Ovary (tissue), 9 donors: ENCODE measurements around the gene PHPT1. TPM values are rescaled to one million over a fixed set of nuclear protein-coding genes. Genes with fewer than 3 reads are reported as not detected.
"Not testable (repeated sequence)": the region's sequence is repeated elsewhere in the genome, so short reads cannot be mapped to it uniquely, and the experiment has no call there.

Experiments used
- DNase-seq, 5 donors: peaks; one replicate each; pipeline ENCODE4 v3.0.0-alpha.2; 2019 to 2020
- H3K27ac ChIP-seq, 2 donors: fragments of 200-600 bp; one replicate each; pipeline versions ENCODE4 v1.5.1 to v1.8.0; 2019 to 2022
- H3K27me3 ChIP-seq: fragments of 200-600 bp; one replicate; pipeline ENCODE4 v1.8.0; 2022
- H3K36me3 ChIP-seq: fragments of 200-600 bp; sonication (generic); one replicate; pipeline ENCODE4 v1.5.1; 2019
- H3K4me1 ChIP-seq: one replicate; pipeline ENCODE4 v1.8.1; 2013; ENCODE audit warnings: mild to moderate bottlenecking, moderate library complexity; ENCODE audit not compliant: insufficient read depth
- H3K4me3 ChIP-seq: fragments of 200-600 bp; sonication (generic); one replicate; pipeline ENCODE4 v1.5.1; 2017
- H3K9me3 ChIP-seq, 2 donors: fragments of 200-600 bp in 1 of 2; sonication (generic) in 1 of 2; one replicate each; pipeline versions ENCODE4 v1.5.1 to v1.8.1; 2013 to 2019; ENCODE audit warnings: mild to moderate bottlenecking in 1 of 2, moderate library complexity in 1 of 2
- CTCF ChIP-seq, 3 donors: fragments of 450-650 bp in 2 of 3; fragments of 200-600 bp in 1 of 3; IDR thresholded peaks; one replicate each; pipeline versions ENCODE4 v1.5.1 to v1.8.0; 2016 to 2022; ENCODE audit warnings: antibody characterized with exemption in 3 of 3, mild to moderate bottlenecking in 1 of 3
- EP300 ChIP-seq: sonication (generic); formaldehyde crosslinking; IDR thresholded peaks from one replicate; pipeline ENCODE4 v1.6.1; 2017; ENCODE audit warnings: antibody characterized with exemption
- POLR2A ChIP-seq: fragments of 450-650 bp; IDR thresholded peaks from one replicate; pipeline ENCODE4 v1.6.1; 2017; ENCODE audit warnings: antibody characterized with exemption, mild to moderate bottlenecking, moderate library complexity
- WGBS, 3 donors: extraction: QIAGEN DNeasy Blood & Tissue Kit in 1 of 3; methylation state at CpG; one replicate each; pipeline versions ENCODE4 v1.1.5 to v1.1.7; 2013 to 2017; 5-methylcytosine and 5-hydroxymethylcytosine counted together
- intact Hi-C, 4 donors: fragments of 100-400 bp; cut with DNase I; formaldehyde crosslinking; loops; one replicate each; pipeline versions ENCODE4 v1.11.0 to v1.15.1; 2022 to 2023
- polyA plus RNA-seq, 2 donors: library from polyadenylated mRNA; stranded (reverse); fragments of 200-250 nt in 1 of 2; fragments of 350-450 nt in 1 of 2; fragmentation: Illumina TruSeq in 1 of 2; extraction: RNeasy Lipid Tissue Mini Kit (QIAGEN cat#74804) in 1 of 2; gene quantifications; one replicate each; pipeline ENCODE4 v1.2.3, GENCODE V29; 2013 to 2014
- total RNA-seq, 7 donors: library from RNA; depleted of rRNA in 2 of 7; stranded (reverse); fragments of >200 nt in 2 of 7; fragmentation: NEBNext Ultra II Directional in 3 of 7; extraction: Animal tissue kit (Norgen Biotek cat#: 25700) in 3 of 7; gene quantifications; one replicate each; pipeline versions ENCODE4 v1.1.0 to v1.2.4, GENCODE V29; 2016 to 2023
- donor health status: DM: no; HTN: no; CAD: no; lungs with moderate emphysema.
- donor health status: DM: no; HTN: no; CAD: no.
- donor health status: Bipolar disorder and iron deficiency.
- donor health status: DM: yes; HTN: yes; CAD: no.
- donor health status: DM: no; HTN: no; CAD: no.
- donor health status: DM: yes; HTN: yes; CAD: no.

The PHPT1 gene
- total and polyA plus RNA-seq, 9 donors: 18.1 to 132 (median 76.8) TPM

GRCh38 chr9:136829981-136830885 is 19.0 kb upstream of the PHPT1 start:
- Histone ChIP-seq H3K4me3 (no peak overlapping the region), H3K27ac (no peak overlapping the region), H3K4me1 (no peaks in the 10 kb centered on the region), H3K9me3 (no peaks in the 10 kb centered on the region), H3K36me3 (no peaks in the 10 kb centered on the region), H3K27me3 (no peaks in the 10 kb centered on the region)
- intact Hi-C loops: no loop called here
- DNase-seq: peak in 3 of 5 donors; percentile 10 to 28 (median 22)
- TF ChIP-seq POLR2A (no peak), CTCF (IDR thresholded peaks at IDR 0.05) (no peak), EP300 (no peak)
- WGBS, 3 donors: 87 to 90% (median 87%) methylated on average over 29 to 41 of the region's 41 CpGs

GRCh38 chr9:136831002-136831719 is 18.0 kb upstream of the PHPT1 start:
- intact Hi-C loops: no loop called here
- Histone ChIP-seq H3K36me3 (no peaks in the 10 kb centered on the region), H3K9me3 (no peaks in the 10 kb centered on the region), H3K27me3 (no peaks in the 10 kb centered on the region), H3K4me1 (no peaks in the 10 kb centered on the region), H3K4me3 (no peak overlapping the region), H3K27ac (no peak overlapping the region)
- WGBS, 3 donors: 88 to 89% (median 88%) methylated on average over 30 of the region's 30 CpGs
- peak in 1 of 5 donors; percentile 19 for DNase-seq
- no peak for TF ChIP-seq EP300
- no peak for TF ChIP-seq CTCF (IDR thresholded peaks at IDR 0.05)

GRCh38 chr9:136831720-136832104 is 17.5 kb upstream of the PHPT1 start:
- Histone ChIP-seq H3K4me3 (no peak overlapping the region), H3K27me3 (no peaks in the 10 kb centered on the region), H3K36me3 (no peaks in the 10 kb centered on the region), H3K9me3 (no peaks in the 10 kb centered on the region), H3K4me1 (no peaks in the 10 kb centered on the region), H3K27ac (no peak overlapping the region)
- DNase-seq: peak in 3 of 5 donors; percentile 9 to 28 (median 22)
- TF ChIP-seq CTCF (IDR thresholded peaks at IDR 0.05) (no peak), EP300 (no peak), POLR2A (no peak)
- WGBS, 3 donors: 82 to 87% (median 85%) methylated on average over 20 to 23 of the region's 23 CpGs
- intact Hi-C loops: no loop called here

GRCh38 chr9:136832581-136832980 is 16.6 kb upstream of the PHPT1 start:
- intact Hi-C loops: no loop called here
- no peak for DNase-seq
- Histone ChIP-seq H3K27ac (no peak overlapping the region), H3K4me3 (no peak overlapping the region), H3K27me3 (no peaks in the 10 kb centered on the region), H3K36me3 (no peaks in the 10 kb centered on the region), H3K4me1 (no peaks in the 10 kb centered on the region), H3K9me3 (no peaks in the 10 kb centered on the region)
- 74 to 86% (median 82%) methylated on average over 9 of the region's 9 CpGs for WGBS, 3 donors
- TF ChIP-seq EP300: no peak
- TF ChIP-seq POLR2A: no peak
- TF ChIP-seq CTCF (IDR thresholded peaks at IDR 0.05): no peak

GRCh38 chr9:136833381-136834048 is 15.7 kb upstream of the PHPT1 start:
- H3K4me1 ChIP-seq, H3K36me3 ChIP-seq, H3K27me3 ChIP-seq, H3K9me3 ChIP-seq, DNase-seq, intact Hi-C loops, H3K4me3 ChIP-seq, H3K27ac ChIP-seq: not testable (repeated sequence)
- 80 to 84% (median 83%) methylated on average over 7 to 16 of the region's 16 CpGs for WGBS, 3 donors
